HG02610 (cell line): ENCODE results near the gene OVOL3.

Experiments used
- ATAC-seq: cut with Tn5 transposase; IDR thresholded peaks from one replicate; pipeline ENCODE4 v1.9.1; 2021; ENCODE audit warnings: mild to moderate bottlenecking, moderate library complexity; ENCODE audit not compliant: unreplicated experiment

OVOL3 gene

DNA sequence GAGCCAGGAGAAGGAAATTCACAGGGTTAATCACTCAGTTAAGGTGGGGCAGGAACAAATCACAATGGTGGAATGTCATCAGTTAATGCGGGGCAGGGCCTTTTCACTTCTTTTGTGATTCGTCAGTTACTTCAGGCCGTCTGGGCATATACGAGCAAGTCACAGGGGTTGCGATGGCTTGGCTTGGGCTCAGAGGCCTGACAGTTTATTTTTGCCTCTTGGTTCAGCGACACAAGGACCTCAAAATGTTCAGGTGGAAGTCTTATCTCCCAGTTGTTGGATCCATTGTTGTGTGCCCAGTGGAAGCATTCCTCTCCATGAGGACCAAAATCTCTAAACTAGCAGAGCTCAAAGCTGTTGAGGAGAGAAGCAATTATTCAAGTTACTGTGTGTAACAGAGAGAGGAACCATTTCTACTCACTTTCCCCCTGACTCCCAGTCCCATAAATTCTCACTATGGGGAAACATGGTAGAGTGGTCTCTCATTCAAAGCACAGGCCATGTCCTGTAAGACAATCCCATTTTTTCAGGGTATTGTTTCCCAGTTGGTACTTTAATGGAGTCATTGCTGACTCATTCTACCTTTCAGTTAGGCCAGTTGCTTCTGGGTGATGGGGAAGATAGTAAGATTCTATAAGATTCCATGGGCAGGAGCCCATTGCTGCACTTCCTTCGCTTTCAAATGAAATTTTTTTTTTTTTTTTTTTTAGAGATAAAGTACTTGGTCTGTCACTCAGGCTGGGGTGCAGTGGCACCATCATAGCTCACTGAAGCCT lies 50.1 kb downstream of the OVOL3 start:
- ATAC-seq, result no peak
